SKM-1 (cell line): ENCODE data around the gene ARHGAP28.
"Not testable (repeated sequence)": the region's sequence is repeated elsewhere in the genome, so short reads cannot be mapped to it uniquely, and the experiment has no call there.

Source experiments
- DNase-seq: peaks from one replicate; lab custom pipeline; 2025; ENCODE audit not compliant: unreplicated experiment; lab: John Stamatoyannopoulos, UW

Gene ARHGAP28

DNA sequence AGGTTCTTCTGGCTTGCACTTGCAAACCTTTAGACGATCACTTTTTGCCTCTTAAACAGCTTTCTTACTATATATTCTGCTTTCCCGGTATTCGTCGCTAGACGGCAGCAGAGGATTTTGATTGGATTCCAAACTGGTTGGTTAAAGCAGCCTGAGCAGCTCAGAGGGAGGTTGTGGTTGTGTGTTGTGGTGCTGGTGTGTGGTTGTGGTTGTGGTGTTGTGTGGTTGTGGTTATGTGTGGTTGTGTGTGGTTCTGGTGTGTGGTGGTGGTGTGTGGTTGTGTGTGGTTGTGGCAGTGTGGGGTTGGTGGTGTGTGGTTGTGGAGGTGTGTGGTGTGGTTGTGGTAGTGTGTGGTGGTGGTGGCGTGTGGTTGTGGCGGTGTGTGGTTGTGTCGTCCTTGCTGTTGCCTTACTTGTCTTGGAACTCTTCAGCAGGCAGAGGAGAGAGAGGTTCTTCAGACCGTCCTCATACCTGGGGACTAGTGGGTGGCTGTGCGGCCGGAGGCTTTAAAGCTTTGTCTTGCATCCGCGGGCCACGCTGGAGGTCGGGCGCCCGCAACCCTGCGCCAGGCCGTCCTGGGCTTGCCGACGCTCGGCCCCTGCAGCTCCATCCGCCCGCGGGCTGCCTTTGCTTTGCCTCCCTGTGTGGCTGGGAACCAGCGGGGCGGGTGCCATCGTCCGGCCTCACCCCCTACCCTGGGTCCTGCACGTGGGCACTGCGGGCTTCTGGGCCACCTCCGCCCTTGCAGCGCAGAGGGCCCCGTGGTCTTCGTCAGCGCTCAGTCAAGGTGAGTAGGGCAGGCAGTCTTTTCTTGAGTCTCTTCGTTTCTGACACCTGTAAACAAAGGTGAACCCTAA is 190.8 kb downstream of the ARHGAP28 start:
- DNase-seq = peak; percentile 40

DNA sequence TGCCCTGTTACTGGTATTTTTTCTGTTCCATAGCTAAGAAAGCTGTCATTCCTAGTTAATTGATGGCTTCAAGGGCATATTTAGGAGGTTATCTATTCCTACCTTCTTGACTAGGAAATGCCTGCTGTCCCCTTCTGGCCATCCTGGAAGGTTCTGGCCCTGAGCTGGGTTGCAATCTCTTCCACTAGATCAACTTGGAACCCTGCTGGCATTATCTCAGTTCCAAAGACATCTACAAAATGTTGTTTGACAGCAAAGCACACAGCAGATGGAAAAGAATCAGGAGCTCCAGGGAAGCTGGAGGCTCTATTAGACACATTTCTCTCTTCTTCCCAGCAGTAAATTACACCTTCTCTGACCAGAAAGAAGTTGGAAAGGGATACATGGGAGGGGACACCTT is 192.1 kb downstream of the ARHGAP28 start:
- DNase-seq = no peak

DNA sequence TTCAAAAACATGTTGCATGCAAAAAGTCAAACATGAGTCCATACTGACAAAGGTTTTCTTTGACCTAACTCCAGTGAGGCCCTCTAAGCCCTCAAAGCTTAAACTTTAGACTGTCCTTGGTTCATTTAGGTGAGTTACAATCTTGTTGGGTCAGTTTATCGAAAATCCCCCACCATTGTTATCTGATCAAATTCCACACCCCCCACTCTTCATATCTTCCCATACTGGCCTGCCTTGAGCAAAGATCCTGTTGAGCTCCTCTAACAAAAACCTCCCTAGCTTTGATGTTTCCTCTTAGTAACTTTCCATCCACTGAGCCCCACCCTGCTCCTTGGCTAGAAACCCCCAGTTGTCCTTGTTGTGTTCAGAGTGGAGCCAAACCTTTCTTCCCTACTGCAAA is 193.7 kb downstream of the ARHGAP28 start:
- DNase-seq = no peak

DNA sequence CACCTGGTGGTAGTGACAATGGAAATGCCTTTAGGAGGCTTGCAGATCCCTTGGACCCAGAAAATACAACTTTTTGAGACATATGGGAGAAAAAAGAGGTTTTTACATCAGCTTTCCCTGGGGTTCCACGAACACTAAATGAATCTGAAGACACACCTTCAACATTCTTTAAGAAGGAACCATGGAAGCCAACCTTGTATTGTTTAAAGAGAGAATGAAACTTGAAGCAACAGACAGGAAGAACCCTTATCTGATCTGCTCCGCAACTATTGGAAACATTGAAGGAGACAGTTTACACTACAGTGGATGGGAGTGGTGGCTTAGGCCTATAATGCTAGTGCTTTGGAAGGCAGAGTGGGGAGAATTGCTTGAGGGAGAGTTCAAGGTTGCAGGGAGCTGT is 197.6 kb downstream of the ARHGAP28 start:
- no peak for DNase-seq

DNA sequence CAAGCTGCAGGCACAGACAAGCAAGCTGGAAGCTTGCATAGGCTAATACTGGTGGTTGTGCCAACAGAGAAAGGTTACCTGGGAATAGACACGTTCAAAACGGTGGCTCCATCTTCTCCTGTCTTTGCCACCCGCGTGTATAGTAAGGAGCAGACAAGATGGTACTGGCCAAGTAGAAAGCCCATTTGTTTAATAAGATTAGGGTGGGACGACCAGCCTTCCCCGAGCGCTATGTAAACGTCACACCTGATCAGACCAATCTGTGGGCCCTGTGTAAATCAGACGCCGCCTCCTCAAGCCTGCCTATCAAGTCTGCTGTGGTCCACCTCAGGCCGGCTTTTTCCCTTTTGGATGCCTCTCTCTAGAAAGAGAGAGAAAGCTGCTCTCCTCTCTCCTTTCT is 198.8 kb downstream of the ARHGAP28 start:
- DNase-seq = no peak

DNA sequence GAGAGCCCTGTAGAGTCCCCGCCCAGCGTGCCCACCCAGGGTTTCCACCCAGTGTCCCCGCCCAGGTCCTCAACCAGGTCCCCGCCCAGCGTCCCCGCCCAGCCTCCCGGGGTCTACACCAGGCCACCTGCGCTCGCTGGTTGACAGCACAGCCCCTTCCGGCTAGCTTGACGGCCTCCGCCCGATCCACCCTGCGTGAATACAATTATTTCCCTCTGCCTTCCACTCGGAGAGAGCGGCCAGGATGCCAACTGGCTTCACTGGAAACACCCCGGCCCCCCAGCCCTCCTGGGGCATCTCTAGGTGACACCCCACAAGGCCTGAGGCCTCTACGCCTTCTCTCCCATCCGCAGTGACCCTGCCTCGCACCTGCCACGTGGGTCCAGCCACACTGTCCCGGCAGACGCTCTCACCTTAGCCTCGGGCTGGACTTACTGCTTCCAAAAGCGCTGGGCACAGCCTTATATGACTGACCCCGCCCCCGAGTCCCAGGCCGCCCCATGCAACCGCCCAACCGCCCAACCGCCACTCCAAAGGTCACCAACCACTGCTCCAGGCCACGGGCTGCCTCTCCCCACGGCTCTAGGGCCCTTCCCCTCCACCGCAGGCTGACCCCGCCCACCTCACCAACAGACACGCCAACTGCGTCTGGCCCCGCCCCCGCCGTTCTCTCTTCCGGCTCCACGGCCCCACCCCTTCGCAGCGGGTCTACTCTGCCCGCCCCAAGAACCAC is 200.0 kb downstream of the ARHGAP28 start:
- no peak for DNase-seq

DNA sequence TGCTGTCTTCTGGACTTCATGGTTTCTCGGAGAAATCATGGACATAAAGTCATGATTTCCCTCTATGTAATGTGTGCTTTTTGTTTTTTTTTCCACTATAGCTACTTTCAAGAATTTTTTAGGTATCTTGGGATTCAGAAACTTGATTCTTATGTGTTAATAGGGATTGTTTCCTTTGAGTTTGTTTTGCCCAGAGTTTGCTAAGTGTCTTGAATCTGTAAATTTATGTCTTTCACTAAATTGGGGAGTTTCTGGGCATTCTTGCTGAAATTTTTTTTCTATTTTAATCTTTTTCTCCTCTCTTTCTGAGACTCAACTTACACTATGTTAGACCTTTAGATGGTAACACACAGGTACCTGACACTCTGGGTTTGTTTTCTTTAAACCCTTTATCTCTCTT is 205.3 kb downstream of the ARHGAP28 start:
- no peak for DNase-seq

DNA sequence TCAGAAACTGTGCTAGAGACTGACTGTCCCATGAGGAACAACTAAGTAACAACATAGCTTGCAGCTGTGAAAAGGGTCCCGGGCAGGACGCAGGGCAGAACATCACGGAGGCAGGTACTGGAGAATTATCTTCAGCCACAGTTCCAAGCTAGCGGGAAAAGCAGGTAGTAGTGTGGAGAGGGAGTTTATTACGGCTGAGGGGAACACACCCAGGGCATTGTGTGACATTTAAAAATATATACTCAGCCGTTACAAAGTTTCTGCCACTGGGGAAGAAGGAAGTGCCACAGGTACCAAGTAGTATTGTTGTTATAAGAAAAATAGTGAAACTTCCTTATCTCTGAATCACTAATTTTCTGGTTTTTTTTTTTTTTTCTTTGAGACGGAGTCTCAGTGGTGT is 208.5 kb downstream of the ARHGAP28 start:
- DNase-seq = no peak

DNA sequence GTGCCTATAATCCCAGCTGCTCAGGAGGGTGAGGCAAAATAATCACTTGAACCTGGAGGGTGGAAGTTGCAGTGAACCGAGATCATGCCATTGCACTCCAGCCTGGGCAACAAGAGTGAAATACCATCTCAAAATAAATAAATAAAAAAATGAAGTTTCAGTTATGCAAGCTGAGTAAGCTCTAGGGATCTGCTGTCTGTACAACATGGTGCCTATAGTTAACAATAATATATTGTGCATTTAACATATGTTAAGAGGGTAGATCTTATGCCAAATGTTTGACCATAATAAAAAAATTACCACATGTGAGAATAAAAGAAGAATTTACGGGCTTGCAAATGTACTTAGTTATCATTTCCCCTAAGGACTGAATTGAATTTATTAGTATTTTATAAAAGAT is 208.9 kb downstream of the ARHGAP28 start:
- DNase-seq = not testable (repeated sequence)

DNA sequence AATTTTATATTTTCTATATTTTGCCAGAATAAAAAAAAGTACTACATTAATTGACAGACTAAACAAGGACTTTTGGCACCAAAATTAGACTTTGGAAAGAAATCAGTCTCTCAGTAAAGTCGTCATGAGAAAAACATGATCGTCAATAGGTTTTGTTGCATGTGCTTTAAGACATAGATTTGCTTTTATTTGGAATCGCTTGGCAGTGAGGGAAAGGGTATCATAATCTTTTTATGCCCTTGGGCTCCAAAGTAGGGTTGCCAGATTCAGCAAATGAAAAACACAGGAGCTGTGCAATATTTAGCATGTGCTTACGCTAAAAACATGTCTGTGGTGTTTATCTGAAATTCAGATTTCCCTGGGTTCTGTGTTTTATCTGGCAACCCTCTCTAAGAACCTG is 210.5 kb downstream of the ARHGAP28 start:
- no peak for DNase-seq

DNA sequence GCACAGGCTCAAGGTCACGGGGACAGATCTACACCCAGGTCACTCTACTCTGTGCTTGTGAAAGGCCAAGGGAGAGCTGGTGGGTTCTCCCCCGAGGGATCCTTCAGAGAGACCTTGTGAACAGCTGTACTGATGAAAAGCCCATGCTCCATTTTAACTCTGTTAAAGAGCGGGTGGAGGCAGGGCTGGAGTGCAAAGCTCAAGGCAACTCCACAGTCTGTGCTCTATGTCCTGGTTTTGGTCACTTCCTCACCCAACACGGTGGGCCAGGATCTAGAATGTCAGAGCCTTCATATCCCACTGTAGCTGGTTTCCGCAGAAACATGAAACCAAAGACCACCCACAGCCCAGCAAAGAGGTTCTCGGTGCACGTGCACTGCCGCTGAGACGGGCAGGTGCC is 210.9 kb downstream of the ARHGAP28 start:
- no peak for DNase-seq

DNA sequence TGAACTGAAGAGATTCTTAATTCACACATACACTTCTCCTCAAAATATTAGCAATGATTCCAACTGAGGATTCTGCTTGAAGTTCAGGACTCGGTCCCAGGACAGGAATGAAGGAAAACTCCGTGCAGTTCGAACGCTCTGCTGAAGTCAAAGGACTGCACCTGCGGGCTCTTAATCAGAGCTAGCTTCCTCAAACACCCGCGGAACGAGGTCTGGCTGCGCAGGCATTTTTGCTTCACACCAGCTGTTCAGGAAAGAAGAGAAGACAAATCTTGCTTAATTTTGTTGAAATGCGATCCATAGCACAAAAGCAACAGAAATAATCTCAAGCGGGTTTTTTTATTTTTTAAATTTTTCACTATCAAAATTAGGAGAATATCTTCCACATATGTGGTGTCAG is 212.5 kb downstream of the ARHGAP28 start:
- no peak for DNase-seq

DNA sequence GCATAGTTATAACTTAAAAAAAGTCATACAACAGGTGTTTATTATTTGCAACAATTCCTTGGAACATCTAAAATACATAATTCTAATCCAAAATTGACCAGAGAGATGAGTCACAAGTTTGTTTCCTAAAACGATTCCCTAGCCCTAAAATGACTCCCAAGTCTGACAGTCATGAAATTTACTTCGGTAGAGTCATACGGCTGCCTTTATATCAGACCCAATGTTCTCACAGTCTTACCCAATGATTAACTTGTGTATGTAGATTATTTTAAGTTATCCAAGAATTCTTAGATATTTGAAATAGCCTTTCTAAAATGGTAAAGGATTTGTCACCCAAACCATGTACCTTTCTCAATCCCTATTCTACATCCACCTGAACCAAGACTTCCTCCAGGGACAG is 213.2 kb downstream of the ARHGAP28 start:
- DNase-seq = no peak

DNA sequence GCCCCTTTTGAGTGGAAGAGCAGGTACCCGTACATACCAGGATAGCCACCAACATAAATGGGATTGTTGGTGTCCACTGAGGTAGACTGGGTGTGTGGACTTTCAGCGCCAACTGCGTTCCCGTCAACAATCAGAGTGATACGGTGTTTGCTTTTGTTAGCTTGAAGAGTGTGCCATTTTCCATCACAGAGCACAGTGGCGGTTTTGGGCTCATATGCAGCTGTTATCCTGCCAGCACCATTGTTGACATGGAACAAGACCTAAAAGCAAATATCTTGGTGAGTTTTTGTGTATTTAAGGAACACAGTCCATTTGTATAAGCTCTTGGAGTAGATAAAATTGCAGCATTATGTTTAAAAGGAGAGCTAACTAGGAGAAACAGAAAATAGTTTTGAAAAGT is 213.6 kb downstream of the ARHGAP28 start:
- DNase-seq = no peak

DNA sequence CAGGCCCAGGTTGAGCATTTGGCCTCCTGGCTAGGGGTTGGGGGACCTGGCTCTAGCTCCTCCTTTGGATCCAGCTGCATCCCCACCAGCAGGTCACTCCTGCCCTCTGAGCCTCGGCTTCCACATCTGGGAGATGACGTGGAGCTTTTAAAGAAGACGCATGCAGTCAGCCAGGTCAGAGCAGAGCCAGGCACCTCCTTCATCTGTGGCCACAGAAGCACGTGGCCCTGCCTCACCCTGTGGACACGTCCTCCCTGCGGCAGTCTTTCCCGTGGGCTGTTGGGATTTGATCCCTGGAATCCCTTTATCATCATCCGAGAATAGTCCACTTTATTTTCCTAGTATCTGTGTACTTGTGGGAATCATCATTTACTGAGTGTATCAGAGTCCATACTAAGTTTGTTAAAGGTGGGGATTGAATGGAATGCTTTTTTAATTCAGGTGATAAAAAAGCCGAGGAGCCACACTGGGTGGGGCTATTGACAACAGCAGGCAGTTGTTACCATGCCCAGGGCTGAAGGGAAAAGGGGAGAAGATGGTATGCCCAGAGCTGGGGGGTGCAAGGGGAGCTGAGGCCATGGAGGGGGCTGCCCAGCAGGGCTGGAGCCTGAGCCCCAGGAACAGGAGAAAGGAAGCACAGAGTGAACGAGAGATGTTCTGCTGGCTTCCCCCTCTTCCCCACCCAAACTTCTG is 218.0 kb downstream of the ARHGAP28 start:
- no peak for DNase-seq

DNA sequence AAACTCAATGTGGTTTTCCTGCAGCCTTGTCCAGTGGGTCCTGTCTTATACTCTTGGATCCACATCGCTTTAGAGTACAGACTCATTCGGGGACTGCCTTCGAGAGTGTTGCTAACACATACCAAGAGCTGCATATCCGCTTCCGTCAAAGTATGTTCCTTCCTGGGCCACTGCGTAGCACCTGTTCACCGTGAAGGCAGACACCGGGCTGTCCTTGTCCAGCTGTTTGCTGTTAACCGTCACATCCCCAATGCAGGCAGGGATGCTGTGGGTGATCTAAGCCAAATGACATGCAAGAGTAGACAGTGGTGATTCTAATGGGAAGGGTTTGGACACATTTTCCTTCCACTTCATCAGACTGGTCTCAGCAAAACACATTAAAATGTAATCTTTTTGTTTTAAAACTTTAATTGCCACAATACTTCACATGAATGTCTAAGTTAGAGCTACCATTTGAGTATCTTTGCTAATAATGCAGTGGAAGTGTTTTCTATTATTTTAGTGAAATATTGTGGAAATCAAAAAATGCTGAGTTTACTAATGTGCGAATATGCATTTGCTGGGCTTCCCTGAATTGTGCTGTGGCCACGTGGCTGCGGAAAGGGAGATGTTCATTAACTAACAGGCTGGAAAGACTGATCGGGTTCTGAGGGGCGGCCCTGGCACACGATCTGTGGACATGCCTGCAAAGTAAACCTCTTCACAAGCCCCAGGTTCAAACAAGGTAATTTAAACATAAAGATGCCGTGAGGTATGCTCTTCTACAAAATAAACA is 219.0 kb downstream of the ARHGAP28 start:
- DNase-seq = no peak

DNA sequence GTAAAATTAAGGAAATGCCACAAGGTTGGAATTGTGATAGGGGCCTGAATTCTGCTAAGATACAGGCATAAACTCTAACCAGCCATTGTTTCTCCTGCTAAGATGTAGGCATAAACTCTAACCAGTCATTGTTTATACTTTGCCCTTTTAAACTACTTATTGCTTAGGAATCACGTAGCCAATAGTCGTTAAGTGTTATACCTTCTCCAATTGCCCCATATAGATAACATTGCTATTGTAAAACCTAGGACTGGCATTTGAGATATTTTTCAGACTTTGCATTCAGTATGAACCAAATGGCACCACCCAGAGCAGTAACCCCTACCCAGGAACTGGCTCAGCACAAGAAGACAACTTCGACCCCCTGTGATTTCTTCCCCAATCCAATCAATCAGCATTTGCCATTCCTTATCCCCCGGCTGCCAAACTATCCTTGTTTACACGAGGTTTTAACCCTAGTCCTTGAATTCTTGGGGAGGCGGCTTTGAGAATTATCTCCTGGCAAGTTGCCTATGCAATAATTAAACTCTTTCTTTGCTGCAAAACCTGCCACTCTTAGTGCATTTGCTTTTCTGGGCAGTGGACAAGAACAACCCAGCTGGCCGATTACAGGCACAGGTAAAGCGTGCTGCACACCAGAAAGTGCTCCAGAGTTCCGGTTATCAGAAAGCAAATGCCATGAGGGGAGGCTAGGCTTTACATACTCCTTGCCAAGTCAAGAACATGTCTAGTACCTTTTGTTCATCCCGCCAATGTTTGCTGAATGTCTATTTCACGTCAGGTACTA is 220.5 kb downstream of the ARHGAP28 start:
- DNase-seq = no peak

DNA sequence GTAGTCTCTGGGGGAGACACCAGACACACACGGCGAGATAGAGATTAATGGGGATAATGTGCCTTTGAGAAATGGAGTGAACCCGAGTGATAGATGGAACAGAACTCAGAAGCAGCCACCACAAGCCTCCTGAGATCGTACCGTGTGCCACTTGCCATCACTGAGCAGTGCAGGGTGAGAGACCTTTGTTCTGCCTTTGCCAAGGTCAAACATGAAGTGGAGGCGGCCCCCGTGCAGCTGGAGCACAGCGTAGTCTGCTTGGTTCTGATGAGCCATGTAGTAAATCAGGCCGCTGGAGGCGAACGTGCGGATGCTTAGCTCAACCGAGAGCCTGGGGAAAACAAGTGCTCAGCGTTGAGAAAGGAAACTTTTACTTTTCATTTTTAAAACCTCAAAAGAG is 221.1 kb downstream of the ARHGAP28 start:
- no peak for DNase-seq

DNA sequence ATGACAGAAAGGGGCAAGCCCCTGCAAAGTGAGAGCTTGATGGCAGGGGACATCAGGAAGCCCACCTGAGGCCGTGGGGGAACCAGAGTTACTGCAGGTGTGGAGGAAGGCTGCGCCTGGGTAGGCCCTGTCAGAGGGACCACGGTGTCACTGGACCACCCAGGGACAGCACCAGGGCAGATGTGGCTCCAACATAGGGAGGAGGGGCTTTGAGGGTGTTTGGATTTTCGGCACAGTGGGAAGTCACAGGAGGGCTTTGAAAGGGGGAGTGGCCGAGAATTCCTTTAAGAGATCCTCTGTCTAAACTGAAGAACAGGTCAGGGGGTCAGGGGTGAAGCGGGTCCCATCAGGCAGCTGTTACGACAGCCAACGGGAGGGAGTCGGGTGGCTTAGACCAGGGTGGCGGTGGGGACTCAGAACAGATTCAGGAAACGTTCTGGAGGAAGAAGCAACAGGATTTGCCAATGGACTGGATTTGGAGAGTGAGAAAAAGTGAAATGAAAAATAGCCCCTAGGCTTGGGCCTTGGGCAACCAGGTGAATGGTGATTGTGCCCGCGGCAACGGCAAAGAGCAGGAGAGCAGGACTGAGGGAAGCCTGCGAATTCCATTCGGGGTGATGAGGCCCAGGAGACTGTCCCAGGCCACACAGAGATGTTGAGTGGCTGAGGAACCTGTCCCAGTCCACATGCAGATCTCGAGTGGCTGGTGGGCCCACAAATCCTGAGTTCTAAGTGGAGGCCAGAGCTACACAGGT is 222.0 kb downstream of the ARHGAP28 start:
- no peak for DNase-seq

DNA sequence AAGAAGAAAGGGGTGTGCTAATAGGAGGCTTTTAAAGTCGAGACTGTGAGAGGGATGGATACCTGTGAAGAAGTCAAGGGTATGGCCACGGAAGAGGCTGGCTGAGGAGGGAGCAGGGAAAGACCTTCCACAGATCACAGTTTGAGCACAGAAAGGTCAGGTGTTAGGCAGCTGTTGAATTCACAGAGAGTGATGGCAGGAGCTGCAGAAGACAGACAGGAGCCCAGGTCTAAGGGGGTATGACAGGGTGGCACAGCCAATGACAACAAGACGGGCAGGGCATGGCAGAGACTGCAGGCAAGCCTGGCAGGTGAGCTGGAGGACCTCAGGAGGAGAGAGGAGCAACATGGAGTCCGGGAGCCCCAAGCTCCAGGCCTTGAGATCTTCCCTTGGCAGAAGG is 225.0 kb downstream of the ARHGAP28 start:
- no peak for DNase-seq
